BLaER1 (cell line): Measurements from ENCODE around the gene KMT5B.

ENCODE experiments used
- H3K27ac ChIP-seq: shearing (Covaris generic); formaldehyde crosslinking; 2 replicates; pipeline ENCODE4 v1.8.1; 2022
- H3K27me3 ChIP-seq: shearing (Covaris generic); formaldehyde crosslinking; 2 replicates; pipeline ENCODE4 v1.8.1; 2022
- H3K36me3 ChIP-seq: shearing (Covaris generic); formaldehyde crosslinking; 2 replicates; pipeline ENCODE4 v1.8.1; 2022
- H3K4me1 ChIP-seq: shearing (Covaris generic); formaldehyde crosslinking; 2 replicates; pipeline ENCODE4 v1.8.1; 2022
- H3K4me2 ChIP-seq: shearing (Covaris generic); formaldehyde crosslinking; 2 replicates; pipeline ENCODE4 v1.8.1; 2022
- H3K4me3 ChIP-seq: shearing (Covaris generic); formaldehyde crosslinking; 2 replicates; pipeline ENCODE4 v1.8.1; 2022
- H3K9ac ChIP-seq: shearing (Covaris generic); formaldehyde crosslinking; 2 replicates; pipeline ENCODE4 v1.8.1; 2022
- H3K9me3 ChIP-seq: shearing (Covaris generic); formaldehyde crosslinking; 2 replicates; pipeline ENCODE4 v1.8.1; 2022
- H4K20me1 ChIP-seq: shearing (Covaris generic); formaldehyde crosslinking; 2 replicates; pipeline ENCODE4 v1.8.1; 2022
- Cebpa-rat ChIP-seq: shearing (Covaris generic); IDR thresholded peaks from 2 replicates; pipeline ENCODE4 v1.8.1; 2022

Gene KMT5B

GRCh38 chr11:68148071-68148805 lies 64.9 kb downstream of the KMT5B start:
- Histone ChIP-seq H3K4me1 (peaks cover 71% of the 10 kb centered on the region), H3K4me2 (no peak overlapping the region), H3K27ac (no peak overlapping the region), H3K9me3 (no peaks in the 10 kb centered on the region), H3K36me3 (no peaks in the 10 kb centered on the region), H3K9ac (no peak overlapping the region), H3K27me3 (no peaks in the 10 kb centered on the region), H4K20me1 (no peaks in the 10 kb centered on the region), H3K4me3 (no peak overlapping the region)
- TF ChIP-seq Cebpa-rat = no peak

DNA sequence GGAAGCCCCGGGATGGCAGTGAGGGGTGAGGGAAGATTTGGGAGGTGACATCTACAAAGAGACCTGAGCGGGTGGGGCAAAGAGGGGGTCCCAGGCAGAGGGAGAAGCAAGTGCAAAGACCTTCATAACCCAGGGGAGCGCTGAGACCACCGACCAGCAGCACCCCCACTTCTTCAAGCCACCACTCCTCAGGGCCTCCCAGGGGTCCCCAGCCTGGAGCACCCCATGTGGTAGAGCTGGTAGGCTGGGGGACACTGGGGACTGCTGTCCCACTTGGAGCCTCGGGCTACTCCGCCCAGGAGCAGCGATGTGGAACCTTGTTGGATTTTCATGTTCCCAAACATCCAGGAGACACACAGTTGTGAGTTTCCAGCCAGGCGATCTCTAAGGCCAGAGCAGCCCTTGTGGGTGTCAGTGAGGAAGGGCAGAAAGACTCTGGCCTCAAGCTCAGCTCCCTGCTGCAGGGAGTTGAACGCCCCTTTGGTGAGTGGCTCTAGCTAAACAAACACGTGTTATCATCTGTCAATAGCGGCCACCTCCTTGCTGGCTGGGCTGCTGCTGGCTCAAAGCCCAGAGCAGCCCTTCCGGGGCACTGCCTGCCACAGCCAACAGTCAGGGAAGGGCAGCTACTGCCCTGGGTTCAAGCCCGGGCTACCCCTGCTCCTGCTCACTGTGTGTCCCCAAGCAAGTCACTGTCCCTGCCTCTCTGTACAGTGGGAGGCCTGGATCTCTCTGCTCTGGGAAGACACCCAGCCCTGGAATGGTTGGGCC lies 66.2 kb downstream of the KMT5B start:
- Histone ChIP-seq H3K27me3 (no peaks in the 10 kb centered on the region), H4K20me1 (peaks cover under 1% of the 10 kb centered on the region), H3K9ac (peak overlapping the region; percentile 11; the same call in 1 of the 2 replicates), H3K4me2 (peak overlapping the region; percentile 90), H3K4me1 (peaks cover 84% of the 10 kb centered on the region), H3K9me3 (no peaks in the 10 kb centered on the region), H3K27ac (peak overlapping the region; percentile 60), H3K36me3 (no peaks in the 10 kb centered on the region), H3K4me3 (no peak overlapping the region)
- no peak for TF ChIP-seq Cebpa-rat

DNA sequence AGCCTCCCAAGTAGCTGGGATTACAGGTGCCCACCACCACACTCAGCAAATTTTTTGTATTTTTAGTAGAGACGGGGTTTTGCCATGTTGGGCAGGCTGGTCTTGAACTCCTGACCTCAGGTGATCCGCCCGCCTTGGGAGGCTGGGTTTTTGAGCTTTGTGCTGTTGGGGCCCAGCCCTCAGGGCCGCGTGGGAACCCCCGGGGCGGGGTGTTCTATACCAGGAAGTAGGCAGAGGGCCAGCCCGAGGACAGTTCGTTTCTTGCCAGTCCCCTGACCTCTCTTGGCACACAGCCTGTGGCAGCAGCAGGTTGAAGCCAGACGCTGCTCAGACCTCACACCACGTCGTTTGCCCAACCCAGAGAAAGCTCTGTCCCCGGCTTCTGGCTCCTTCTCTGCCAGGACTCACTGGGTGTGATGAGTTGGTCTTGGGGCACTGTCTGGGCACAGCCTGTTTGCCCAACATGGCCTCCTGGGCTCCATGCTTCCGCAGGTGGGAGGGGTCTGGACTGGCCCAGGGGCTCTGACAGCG lies 67.0 kb downstream of the KMT5B start:
- H4K20me1 ChIP-seq = peaks cover 9% of the 10 kb centered on the region
- H3K4me3 ChIP-seq = no peak overlapping the region
- H3K27me3 ChIP-seq = no peaks in the 10 kb centered on the region
- H3K4me1 ChIP-seq = peaks cover 93% of the 10 kb centered on the region
- no peaks in the 10 kb centered on the region for H3K36me3 ChIP-seq
- no peak overlapping the region for H3K9ac ChIP-seq
- H3K9me3 ChIP-seq = no peaks in the 10 kb centered on the region
- peak overlapping the region; percentile 60; the same call in 1 of the 2 replicates for H3K27ac ChIP-seq
- no peak for TF ChIP-seq Cebpa-rat
- peak overlapping the region; percentile 90 for H3K4me2 ChIP-seq

- H3K9ac ChIP-seq = no peak overlapping the region
- H3K27ac ChIP-seq = no peak overlapping the region
- H4K20me1 ChIP-seq = peaks cover 16% of the 10 kb centered on the region
- H3K36me3 ChIP-seq = no peaks in the 10 kb centered on the region
- H3K9me3 ChIP-seq = no peaks in the 10 kb centered on the region
- no peak for TF ChIP-seq Cebpa-rat
- peak overlapping the region; percentile 90 for H3K4me2 ChIP-seq
- peaks cover 99% of the 10 kb centered on the region for H3K4me1 ChIP-seq
- H3K27me3 ChIP-seq = no peaks in the 10 kb centered on the region
- no peak overlapping the region for H3K4me3 ChIP-seq
These were observed 67.8 kb downstream of the KMT5B start for GRCh38 chr11:68145120-68145866.

DNA sequence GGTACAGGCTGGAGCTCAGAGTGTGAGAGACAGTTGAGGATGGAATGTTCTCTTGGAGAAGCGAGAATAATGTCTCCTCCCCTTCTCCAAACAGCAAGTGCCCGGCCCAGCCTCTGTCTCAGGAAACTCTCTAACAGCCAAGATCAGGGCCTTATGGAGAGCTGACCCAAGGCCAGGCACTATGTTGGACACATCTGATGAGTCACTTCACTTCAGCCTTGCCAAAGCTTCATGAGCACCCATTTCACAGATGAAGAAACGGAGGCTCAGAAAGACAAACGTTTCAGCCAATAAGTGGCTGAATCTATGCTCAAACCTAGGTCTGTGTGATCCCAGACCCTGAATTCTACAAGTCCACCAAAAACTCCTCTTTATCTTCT lies 69.8 kb downstream of the KMT5B start:
- Histone ChIP-seq H3K4me1 (peaks cover 92% of the 10 kb centered on the region), H3K4me3 (no peak overlapping the region), H4K20me1 (peaks cover 16% of the 10 kb centered on the region), H3K27me3 (no peaks in the 10 kb centered on the region), H3K9ac (no peak overlapping the region), H3K4me2 (peak overlapping the region; percentile 90), H3K36me3 (no peaks in the 10 kb centered on the region), H3K27ac (peak overlapping the region; percentile 76), H3K9me3 (no peaks in the 10 kb centered on the region)
- no peak for TF ChIP-seq Cebpa-rat

- H4K20me1 ChIP-seq = peaks cover 16% of the 10 kb centered on the region
- no peaks in the 10 kb centered on the region for H3K9me3 ChIP-seq
- peak overlapping the region; percentile 22 for H3K4me3 ChIP-seq
- H3K36me3 ChIP-seq = no peaks in the 10 kb centered on the region
- H3K4me1 ChIP-seq = peaks cover 86% of the 10 kb centered on the region
- no peaks in the 10 kb centered on the region for H3K27me3 ChIP-seq
- H3K9ac ChIP-seq = peak overlapping the region; percentile 58
- peak overlapping the region; percentile 76 for H3K27ac ChIP-seq
- peak overlapping the region; percentile 90 for H3K4me2 ChIP-seq
- no peak for TF ChIP-seq Cebpa-rat
These were observed 70.4 kb downstream of the KMT5B start for GRCh38 chr11:68142441-68143309.

DNA sequence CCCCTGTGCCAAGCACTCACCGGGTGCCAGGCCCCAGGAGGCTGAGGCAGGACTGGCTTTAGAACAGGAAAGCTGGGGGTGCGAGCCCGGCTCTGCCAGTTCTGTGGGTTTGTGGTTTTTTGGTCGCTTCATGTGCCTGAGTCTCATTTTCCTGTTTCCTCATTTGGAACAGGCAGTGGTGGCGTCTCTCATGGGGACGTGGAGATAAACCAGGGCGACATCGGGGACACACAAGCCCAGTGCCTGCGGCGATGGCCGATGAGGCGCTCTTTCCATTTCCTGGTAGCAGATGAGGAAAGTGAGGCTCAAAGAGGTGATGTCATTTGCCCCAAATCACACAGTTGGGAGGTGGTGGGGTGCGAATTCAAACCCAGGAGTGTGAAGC lies 71.1 kb downstream of the KMT5B start:
- Histone ChIP-seq H3K9me3 (0 out of 2 replicates have a peak, but pooled peaks cover under 1% of the 10 kb centered on the region), H3K4me2 (peak overlapping the region; percentile 90), H3K27me3 (no peaks in the 10 kb centered on the region), H3K27ac (peak overlapping the region; percentile 76), H3K36me3 (no peaks in the 10 kb centered on the region), H3K9ac (peak overlapping the region; percentile 58), H3K4me3 (peak overlapping the region; percentile 22), H3K4me1 (peaks cover 80% of the 10 kb centered on the region), H4K20me1 (peaks cover 16% of the 10 kb centered on the region)
- no peak for TF ChIP-seq Cebpa-rat

DNA sequence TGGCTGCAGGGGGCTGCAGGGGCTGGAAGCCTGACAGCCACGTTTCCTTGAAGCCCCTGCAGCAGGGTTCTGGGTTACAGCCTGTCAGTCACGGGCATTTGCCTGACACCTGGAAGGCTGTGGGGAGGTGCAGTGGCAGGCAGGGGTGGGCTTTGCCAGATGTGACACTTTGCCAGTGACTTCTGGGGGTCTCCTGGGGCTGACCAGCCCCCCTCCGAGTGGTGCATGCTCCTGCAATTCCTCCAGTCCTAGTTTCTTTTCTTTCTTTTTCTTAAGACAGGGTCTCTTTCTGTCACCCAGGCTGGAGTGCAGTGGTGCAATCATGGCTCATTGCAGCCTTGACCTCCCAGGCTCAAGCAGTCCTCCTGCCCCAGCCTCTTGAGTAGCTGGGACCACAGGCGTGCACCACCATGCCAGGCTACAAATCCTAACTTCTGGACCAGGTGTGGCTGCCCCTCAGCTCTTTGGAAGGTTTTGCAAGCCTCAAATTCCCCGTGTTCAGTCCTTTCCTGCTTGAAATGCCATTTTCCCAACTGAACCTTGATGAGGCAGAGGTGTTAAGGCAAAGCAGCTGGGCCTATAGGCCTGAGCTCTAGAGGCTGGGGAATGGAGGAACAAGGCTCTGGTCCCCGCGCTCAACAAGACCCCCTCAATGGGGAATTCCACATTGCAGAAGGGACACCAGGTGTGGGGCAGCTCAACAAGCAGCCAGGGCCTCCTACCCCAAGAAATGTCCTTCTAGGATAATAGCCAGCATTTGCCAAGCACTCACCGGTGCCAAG lies 71.7 kb downstream of the KMT5B start:
- Histone ChIP-seq H3K27ac (peak overlapping the region; percentile 49; the same call in 1 of the 2 replicates), H3K36me3 (no peaks in the 10 kb centered on the region), H3K27me3 (no peaks in the 10 kb centered on the region), H3K9me3 (peaks cover 6% of the 10 kb centered on the region), H3K9ac (peak overlapping the region; percentile 20; the same call in 1 of the 2 replicates), H3K4me3 (peak overlapping the region; percentile 22), H4K20me1 (peaks cover 16% of the 10 kb centered on the region), H3K4me1 (peaks cover 74% of the 10 kb centered on the region), H3K4me2 (peak overlapping the region; percentile 90)
- no peak for TF ChIP-seq Cebpa-rat
